HepG2 (cell line): ENCODE measurements around the gene COPE. TPM values are rescaled to one million over a fixed set of nuclear protein-coding genes. Genes with fewer than 3 reads are reported as not detected.

Experiments
- ATAC-seq: fragments of 200-7000 bp; cut with Tn5 transposase; 3 replicates; pipeline ENCODE4 v1.9.1; 2020; ENCODE audit warnings: mild to moderate bottlenecking, moderate library complexity
- BruUV-seq: library from RNA; stranded (reverse); fragments of 400-500 nt; replicated peaks from 2 replicates; lab custom pipeline; 2021; lab: Mats Ljungman, UMichigan
- CTCF ChIA-PET: fragments of 300-600 bp; formaldehyde crosslinking; extraction: SDS; loops from one replicate; lab custom pipeline; 2021; ENCODE audit warnings: low total read pairs, inconsistent platforms, low intra/inter-chr PET ratio; lab: Yijun Ruan, JAX
- POLR2A ChIA-PET: fragments of 350-600 bp; sonication (Branson Sonifier 250); formaldehyde crosslinking; loops from one replicate; lab custom pipeline; 2020; ENCODE audit warnings: antibody characterized with exemption, inconsistent platforms; lab: Yijun Ruan, JAX
- DNase-seq: peaks from one replicate; pipeline ENCODE4 v3.0.0-alpha.2; 2015; ENCODE audit warnings: low spot score
- FAIRE-seq: peaks from 3 replicates; lab custom pipeline; 2011; peaks lifted over from hg19 to GRCh38; lab: Jason Lieb, UNC
- H2AFZ ChIP-seq: one replicate; pipeline ENCODE4 v1.6.1; 2011; ENCODE audit warnings: low read length, inconsistent platforms
- H3K27ac ChIP-seq: fragments of 300-600 bp; 3 replicates; pipeline ENCODE4 v1.8.0; 2011; ENCODE audit warnings: mixed run types, mild to moderate bottlenecking, mixed read lengths, low read length, inconsistent platforms; ENCODE audit not compliant: insufficient read depth; ENCODE audit errors: extremely low read length
- H3K27me3 ChIP-seq, 2 experiments: fragments of 200-600 bp in 1 of 2; 2 replicates in 1 of 2; 3 replicates in 1 of 2; pipeline versions ENCODE4 v1.6.0 to v1.8.0; 2011; ENCODE audit warnings: low read length in 2 of 2, mild to moderate bottlenecking in 2 of 2, moderate library complexity in 2 of 2, inconsistent platforms in 1 of 2; ENCODE audit not compliant: insufficient read depth in 2 of 2, control insufficient read depth in 1 of 2
- H3K36me3 ChIP-seq, 2 experiments: fragments of 200-600 bp in 1 of 2; replicated peaks in 1 of 2; 2 replicates in 1 of 2; 3 replicates in 1 of 2; pipeline versions ENCODE4 v1.5.1 to v1.8.0; 2011; ENCODE audit warnings: low read length in 2 of 2, inconsistent platforms in 1 of 2; ENCODE audit not compliant: insufficient read depth in 2 of 2, control insufficient read depth in 1 of 2
- H3K4me1 ChIP-seq: 2 replicates; pipeline ENCODE4 v1.5.1; 2012; ENCODE audit warnings: low read length, inconsistent platforms; ENCODE audit not compliant: insufficient read depth
- H3K4me2 ChIP-seq: 2 replicates; pipeline ENCODE4 v1.6.0; 2011; ENCODE audit warnings: low read depth, low read length, inconsistent platforms
- H3K4me3 ChIP-seq, 3 experiments: fragments of 200-600 bp in 1 of 3; sonication (generic), shearing (Covaris generic) in 1 of 3; replicated peaks in 1 of 3; 2 replicates each; pipeline ENCODE4 v1.5.1; 2011 to 2016; ENCODE audit warnings: low read length in 3 of 3, inconsistent platforms in 2 of 3, low read depth in 2 of 3, mild to moderate bottlenecking in 2 of 3, control low read depth in 1 of 3, mixed read lengths in 1 of 3; ENCODE audit not compliant: insufficient read depth in 1 of 3
- H3K79me2 ChIP-seq: one replicate; pipeline ENCODE4 v1.6.1; 2011; ENCODE audit warnings: low read length, inconsistent platforms; ENCODE audit not compliant: insufficient read depth
- H3K9ac ChIP-seq: 2 replicates; pipeline ENCODE4 v1.6.0; 2011; ENCODE audit warnings: mild to moderate bottlenecking, low read depth, low read length, inconsistent platforms; ENCODE audit not compliant: insufficient read depth
- H3K9me3 ChIP-seq: 2 replicates; pipeline ENCODE4 v1.5.1; 2012; ENCODE audit warnings: mild to moderate bottlenecking, low read length
- H4K20me1 ChIP-seq: 2 replicates; pipeline ENCODE4 v1.6.0; 2011; ENCODE audit warnings: inconsistent platforms, mild to moderate bottlenecking, low read length, moderate library complexity; ENCODE audit not compliant: insufficient read depth
- DZIP1 ChIP-seq: sonication (generic); formaldehyde crosslinking; IDR thresholded peaks from 2 replicates; pipeline ENCODE4 v1.5.0; 2020; ENCODE audit warnings: mild to moderate bottlenecking, missing genetic modification reagents
- MTA1 ChIP-seq: sonication (generic); formaldehyde crosslinking; IDR thresholded peaks from 2 replicates; pipeline ENCODE4 v1.4.0; 2020; ENCODE audit warnings: missing genetic modification reagents, mild to moderate bottlenecking, borderline replicate concordance
- MTF2 ChIP-seq: sonication (generic); formaldehyde crosslinking; IDR thresholded peaks from 2 replicates; pipeline ENCODE4 v1.5.0; 2020; ENCODE audit warnings: missing genetic modification reagents, borderline replicate concordance
- MYNN ChIP-seq: sonication (generic); formaldehyde crosslinking; IDR thresholded peaks from 2 replicates; pipeline ENCODE4 v1.4.0; 2020; ENCODE audit warnings: mild to moderate bottlenecking, low read depth, missing genetic modification reagents
- PAWR ChIP-seq: sonication (generic); formaldehyde crosslinking; IDR thresholded peaks from 2 replicates; pipeline ENCODE4 v1.4.0; 2020; ENCODE audit warnings: missing genetic modification reagents, mild to moderate bottlenecking, borderline replicate concordance
- REL ChIP-seq: sonication (generic); formaldehyde crosslinking; conservative IDR thresholded peaks from 2 replicates; pipeline ENCODE4 v1.8.0; 2022; ENCODE audit warnings: mild to moderate bottlenecking, missing genetic modification reagents, moderate library complexity
- SMAD9 ChIP-seq: sonication (generic); formaldehyde crosslinking; IDR thresholded peaks from 2 replicates; pipeline ENCODE4 v1.5.1; 2020; ENCODE audit warnings: mild to moderate bottlenecking, missing genetic modification reagents
- UBTF ChIP-seq: sonication (generic); formaldehyde crosslinking; IDR thresholded peaks from 2 replicates; pipeline ENCODE4 v1.4.0; 2020; ENCODE audit warnings: mild to moderate bottlenecking, missing genetic modification reagents
- ZFX ChIP-seq: sonication (generic); formaldehyde crosslinking; IDR thresholded peaks from 2 replicates; pipeline ENCODE4 v1.4.0; 2020; ENCODE audit warnings: mild to moderate bottlenecking, low read depth, missing genetic modification reagents, moderate library complexity
- ZNF225 ChIP-seq: sonication (generic); formaldehyde crosslinking; IDR thresholded peaks from 2 replicates; pipeline ENCODE4 v1.4.0; 2020; ENCODE audit warnings: mild to moderate bottlenecking, missing genetic modification reagents
- ZNF7 ChIP-seq: IDR thresholded peaks from 2 replicates; pipeline ENCODE4 v1.6.1; 2016; ENCODE audit warnings: missing biosample characterization, missing genetic modification reagents
- ZNF772 ChIP-seq: sonication (generic); formaldehyde crosslinking; IDR thresholded peaks from 2 replicates; pipeline ENCODE4 v1.5.0; 2020; ENCODE audit warnings: mild to moderate bottlenecking, missing genetic modification reagents
- ZNF83 ChIP-seq: sonication (generic); formaldehyde crosslinking; IDR thresholded peaks from 2 replicates; pipeline ENCODE4 v1.4.0; 2020; ENCODE audit warnings: missing genetic modification reagents, mild to moderate bottlenecking, borderline replicate concordance
- ZZZ3 ChIP-seq: sonication (generic); formaldehyde crosslinking; IDR thresholded peaks from 2 replicates; pipeline ENCODE4 v1.4.0; 2020; ENCODE audit warnings: missing genetic modification reagents, mild to moderate bottlenecking, borderline replicate concordance
- WGBS: methylation state at CpG from one replicate; pipeline ENCODE4 v1.1.6; 2017; ENCODE audit warnings: low lambda C conversion rate; 5-methylcytosine and 5-hydroxymethylcytosine counted together
- in situ Hi-C: cut with HindIII; loops from 2 replicates; pipeline ENCODE4 v1.10.0; 2017; ENCODE audit warnings: low pct_unique_long_range_greater_than_20kb; ENCODE audit not compliant: extremely low pct_ligation_motif_present
- intact Hi-C: fragments of 100-400 bp; cut with micrococcal nuclease; formaldehyde crosslinking; loops from one replicate; pipeline ENCODE4 v1.10.0; 2022; ENCODE audit not compliant: unreplicated experiment
- polyA plus RNA-seq, 8 experiments: library from polyadenylated mRNA; depleted of rRNA in 3 of 8; stranded (reverse) in 7 of 8; unstranded in 1 of 8; fragments of >200 nt; fragmentation: Illumina TruSeq in 4 of 8; extraction: Trizol in 4 of 8; gene quantifications; 2 replicates each; pipeline versions ENCODE4 v1.2.1 to v1.2.3, GENCODE V29; 2011 to 2016; ENCODE audit warnings: low read depth in 4 of 8, missing spikeins in 1 of 8, mixed read lengths in 1 of 8; ENCODE audit not compliant: insufficient read depth in 1 of 8
- total RNA-seq, 5 experiments: library from RNA; depleted of rRNA; stranded (reverse); fragments of >200 nt; fragmentation: Illumina TruSeq; extraction: Trizol; gene quantifications; 2 replicates each; pipeline ENCODE4 v1.2.3, GENCODE V29; 2016; ENCODE audit warnings: low read depth in 1 of 5
- TF ChIP-seq, protein P1 (sequence below): sonication (generic); formaldehyde crosslinking; IDR thresholded peaks from 2 replicates; pipeline ENCODE4 v1.5.1; 2020; ENCODE audit warnings: mild to moderate bottlenecking, missing genetic modification reagents, moderate library complexity

Gene COPE
- total and polyA plus RNA-seq, 2 of the 13 experiments (the other 11 are each of a cell fraction or from before 2014, with no cell fraction given) = 189 to 205 TPM

- Histone ChIP-seq H4K20me1 (no peaks in the 10 kb centered on the region), H3K9ac (no peak overlapping the region), H3K9me3 (no peaks in the 10 kb centered on the region), H3K4me2 (no peak overlapping the region), H3K4me1 (peaks cover 23% of the 10 kb centered on the region), H2AFZ (no peak overlapping the region), H3K27ac (no peak overlapping the region), H3K27me3 (no peaks in the 10 kb centered on the region; a peak in 1 of 5 replicates), H3K4me3 (no peak overlapping the region), H3K36me3 (peaks cover 1 to 12% of the 10 kb centered on the region in 2 experiments; a peak in 2 of 5 replicates), H3K79me2 (no peaks in the 10 kb centered on the region)
- DNase-seq = no peak
- no peak for FAIRE-seq
- POLR2A ChIA-PET = interaction anchor here (0.6 kb wide), 1 partner anchor 304 kb away, joined by 3 read pairs; no protein-coding TSS in a partner anchor
- WGBS = no CpG with 5 or more reads among the region's 18 CpGs
- CTCF ChIA-PET = no interaction called here
- in situ Hi-C loops = loop anchor here (10.0 kb wide), 1 partner anchor 87 kb away; no protein-coding TSS in a partner anchor
- intact Hi-C loops = no loop called here
- no TSS peak for BruUV-seq
- ATAC-seq = peak; percentile 17
- no peak for TF ChIP-seq MYNN (CRISPR knock-in tag)
- TF ChIP-seq MTF2 (CRISPR knock-in tag) = no peak
- 0 out of 2 replicates have a peak, but pooled peaks have one; percentile 25 for TF ChIP-seq UBTF (CRISPR knock-in tag)
- no peak for TF ChIP-seq ZNF7 (CRISPR knock-in tag)
- no peak for TF ChIP-seq ZNF83 (CRISPR knock-in tag)
- TF ChIP-seq REL (CRISPR knock-in tag) = no peak
- TF ChIP-seq ZZZ3 (CRISPR knock-in tag) = no peak
- TF ChIP-seq PAWR (CRISPR knock-in tag) = no peak
- no peak for TF ChIP-seq ZNF772 (CRISPR knock-in tag)
- TF ChIP-seq ZNF225 (CRISPR knock-in tag) = no peak
- TF ChIP-seq ZFX (CRISPR knock-in tag) = peak; percentile 62; the same call in 1 of the 2 replicates
- TF ChIP-seq, protein P1, sequence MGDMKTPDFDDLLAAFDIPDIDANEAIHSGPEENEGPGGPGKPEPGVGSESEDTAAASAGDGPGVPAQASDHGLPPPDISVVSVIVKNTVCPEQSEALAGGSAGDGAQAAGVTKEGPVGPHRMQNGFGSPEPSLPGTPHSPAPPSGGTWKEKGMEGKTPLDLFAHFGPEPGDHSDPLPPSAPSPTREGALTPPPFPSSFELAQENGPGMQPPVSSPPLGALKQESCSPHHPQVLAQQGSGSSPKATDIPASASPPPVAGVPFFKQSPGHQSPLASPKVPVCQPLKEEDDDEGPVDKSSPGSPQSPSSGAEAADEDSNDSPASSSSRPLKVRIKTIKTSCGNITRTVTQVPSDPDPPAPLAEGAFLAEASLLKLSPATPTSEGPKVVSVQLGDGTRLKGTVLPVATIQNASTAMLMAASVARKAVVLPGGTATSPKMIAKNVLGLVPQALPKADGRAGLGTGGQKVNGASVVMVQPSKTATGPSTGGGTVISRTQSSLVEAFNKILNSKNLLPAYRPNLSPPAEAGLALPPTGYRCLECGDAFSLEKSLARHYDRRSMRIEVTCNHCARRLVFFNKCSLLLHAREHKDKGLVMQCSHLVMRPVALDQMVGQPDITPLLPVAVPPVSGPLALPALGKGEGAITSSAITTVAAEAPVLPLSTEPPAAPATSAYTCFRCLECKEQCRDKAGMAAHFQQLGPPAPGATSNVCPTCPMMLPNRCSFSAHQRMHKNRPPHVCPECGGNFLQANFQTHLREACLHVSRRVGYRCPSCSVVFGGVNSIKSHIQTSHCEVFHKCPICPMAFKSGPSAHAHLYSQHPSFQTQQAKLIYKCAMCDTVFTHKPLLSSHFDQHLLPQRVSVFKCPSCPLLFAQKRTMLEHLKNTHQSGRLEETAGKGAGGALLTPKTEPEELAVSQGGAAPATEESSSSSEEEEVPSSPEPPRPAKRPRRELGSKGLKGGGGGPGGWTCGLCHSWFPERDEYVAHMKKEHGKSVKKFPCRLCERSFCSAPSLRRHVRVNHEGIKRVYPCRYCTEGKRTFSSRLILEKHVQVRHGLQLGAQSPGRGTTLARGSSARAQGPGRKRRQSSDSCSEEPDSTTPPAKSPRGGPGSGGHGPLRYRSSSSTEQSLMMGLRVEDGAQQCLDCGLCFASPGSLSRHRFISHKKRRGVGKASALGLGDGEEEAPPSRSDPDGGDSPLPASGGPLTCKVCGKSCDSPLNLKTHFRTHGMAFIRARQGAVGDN (CRISPR knock-in tag) = peak; percentile 80
- no peak for TF ChIP-seq MTA1 (CRISPR knock-in tag)
- TF ChIP-seq SMAD9 (CRISPR knock-in tag) = no peak
- no peak for TF ChIP-seq DZIP1 (CRISPR knock-in tag)
These were observed 21.0 kb downstream of the COPE start for GRCh38 chr19:18898081-18898606.
